Measurements from ENCODE around the gene APBB2. TPM values are rescaled to one million over a fixed set of nuclear protein-coding genes. Genes with fewer than 3 reads are reported as not detected.

APBB2 gene
- polyA plus RNA-seq, 3 donors, result 0.15 to 0.33 TPM; not detected in 1

DNA sequence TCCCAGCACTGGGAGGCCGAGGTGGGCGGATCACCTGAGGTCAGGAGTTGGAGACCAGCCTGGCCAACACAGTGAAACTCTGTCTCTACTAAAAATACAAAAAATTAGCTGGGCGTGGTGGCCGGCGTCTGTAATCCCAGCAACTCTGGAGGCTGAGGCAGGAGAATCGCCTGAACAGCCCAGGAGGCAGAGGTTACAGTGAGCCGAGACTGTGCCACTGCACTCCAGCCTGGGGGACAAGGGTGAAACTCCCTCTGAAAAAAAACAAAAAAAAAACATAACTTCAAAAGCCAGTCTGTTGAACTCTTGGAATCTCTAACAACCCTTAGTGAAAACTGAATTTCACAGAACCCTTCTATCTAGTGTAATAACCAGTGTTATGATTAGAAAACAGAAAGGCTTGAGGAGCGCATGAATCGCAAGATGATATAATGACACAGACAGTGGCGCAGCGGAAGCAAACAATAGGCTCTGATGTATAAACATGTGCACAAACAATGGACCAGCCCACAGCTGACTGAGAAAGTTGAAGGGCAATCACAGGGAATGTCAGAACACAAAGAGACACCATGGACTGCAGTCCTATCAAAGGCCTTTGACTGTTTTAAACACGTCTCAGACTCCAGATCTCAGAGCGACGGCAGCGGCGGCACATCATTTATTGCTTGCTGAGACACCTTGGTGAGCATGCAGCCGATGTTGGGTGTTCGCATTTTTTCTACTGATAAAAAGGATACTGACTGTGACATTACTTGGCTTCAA, 383.0 kb downstream of the APBB2 start:
- H3K36me3 Mint-ChIP-seq, result peaks cover 0 to 20% of the 10 kb centered on the region in 2 donors
- no peaks in the 10 kb centered on the region for H3K79me2 ChIP-seq (ENCODE audit: insufficient read depth, low read length)
- peaks cover 0 to 3% (median 2%) of the 10 kb centered on the region in 3 donors for H3K27me3 Mint-ChIP-seq (ENCODE audit: low read depth in 3 of 3)
- no peak overlapping the region for H3K4me3 Mint-ChIP-seq
- H3K9ac ChIP-seq (ENCODE audit: insufficient read depth, low read length, poor library complexity, severe bottlenecking), result no peak overlapping the region
- DNase-seq, result no peak
- H3K4me1 Mint-ChIP-seq, result peaks cover 14% of the 10 kb centered on the region
- TF ChIP-seq CTCF (IDR thresholded peaks at IDR 0.05), result no peak
- no peaks in the 10 kb centered on the region for H4K20me1 ChIP-seq (ENCODE audit: insufficient read depth, low read length)
- no peak overlapping the region for H3K27ac ChIP-seq (ENCODE audit: low read depth in 1 of 2, low read length in 2 of 2)
- H2AFZ ChIP-seq (ENCODE audit: insufficient read depth, low read depth, low read length, poor library complexity, severe bottlenecking), result no peak overlapping the region
- H3K9me3 ChIP-seq (replicated peaks in 1 of 2; ENCODE audit: control insufficient read depth in 1 of 2, insufficient read depth in 1 of 2, low read length in 2 of 2), result no peaks in the 10 kb centered on the region
- intact Hi-C loops (cut with micrococcal nuclease), result no loop called here
- H3K4me2 ChIP-seq (replicated peaks; ENCODE audit: extremely low read depth, low read length, poor library complexity, severe bottlenecking), result no peak overlapping the region
- H3K4me3 ChIP-seq (replicated peaks in 1 of 3; ENCODE audit: low read depth in 2 of 3, low read length in 3 of 3), result no peak overlapping the region
- peaks cover 9 to 12% of the 10 kb centered on the region in 2 donors for H3K4me1 ChIP-seq (ENCODE audit: control insufficient read depth in 1 of 2, insufficient read depth in 2 of 2, low read length in 2 of 2)
- no peak overlapping the region for H3K27ac Mint-ChIP-seq
- peaks cover 0 to 3% (median 0%) of the 10 kb centered on the region in 7 donors for H3K9me3 Mint-ChIP-seq
- H3K36me3 ChIP-seq (replicated peaks in 1 of 2; ENCODE audit: control insufficient read depth in 1 of 2, insufficient read depth in 2 of 2, low read length in 2 of 2), result no peaks in the 10 kb centered on the region
- H3K27me3 ChIP-seq (ENCODE audit: control insufficient read depth in 2 of 2, insufficient read depth in 2 of 2, low read length in 2 of 2), result no peaks in the 10 kb centered on the region
- WGBS (ENCODE audit: insufficient coverage), result over 99% methylated on average over 17 of the region's 18 CpGs

GRCh38 chr4:40829586-40829985, 384.8 kb downstream of the APBB2 start:
- Histone ChIP-seq H3K9me3 (replicated peaks in 1 of 2; ENCODE audit: control insufficient read depth in 1 of 2, insufficient read depth in 1 of 2, low read length in 2 of 2) (no peaks in the 10 kb centered on the region), H3K4me1 (ENCODE audit: control insufficient read depth in 1 of 2, insufficient read depth in 2 of 2, low read length in 2 of 2) (peaks cover 9 to 12% of the 10 kb centered on the region in 2 donors), H3K27ac (ENCODE audit: low read depth in 1 of 2, low read length in 2 of 2) (no peak overlapping the region), H3K27me3 (ENCODE audit: control insufficient read depth in 2 of 2, insufficient read depth in 2 of 2, low read length in 2 of 2) (no peaks in the 10 kb centered on the region), H3K4me2 (replicated peaks; ENCODE audit: extremely low read depth, low read length, poor library complexity, severe bottlenecking) (peak overlapping the region; percentile 26), H4K20me1 (ENCODE audit: insufficient read depth, low read length) (no peaks in the 10 kb centered on the region), H3K9ac (ENCODE audit: insufficient read depth, low read length, poor library complexity, severe bottlenecking) (no peak overlapping the region), H3K36me3 (replicated peaks in 1 of 2; ENCODE audit: control insufficient read depth in 1 of 2, insufficient read depth in 2 of 2, low read length in 2 of 2) (no peaks in the 10 kb centered on the region), H2AFZ (ENCODE audit: insufficient read depth, low read depth, low read length, poor library complexity, severe bottlenecking) (peak overlapping the region; percentile 46), H3K4me3 (replicated peaks in 1 of 3; ENCODE audit: low read depth in 2 of 3, low read length in 3 of 3) (no peak overlapping the region), H3K79me2 (ENCODE audit: insufficient read depth, low read length) (no peaks in the 10 kb centered on the region)
- peaks cover 0 to 3% (median 0%) of the 10 kb centered on the region in 7 donors for H3K9me3 Mint-ChIP-seq
- H3K27me3 Mint-ChIP-seq (ENCODE audit: low read depth in 3 of 3), result peaks cover 0 to 2% (median under 1%) of the 10 kb centered on the region in 3 donors
- peaks cover 14% of the 10 kb centered on the region for H3K4me1 Mint-ChIP-seq
- peak; percentile 43 to 64 (median 51) for DNase-seq
- H3K36me3 Mint-ChIP-seq, result peaks cover 0 to 19% of the 10 kb centered on the region in 2 donors
- 17% methylated on average over 1 of the region's 4 CpGs for WGBS (ENCODE audit: insufficient coverage)
- intact Hi-C loops (cut with micrococcal nuclease), result no loop called here
- TF ChIP-seq CTCF (IDR thresholded peaks at IDR 0.05), result no peak
- H3K27ac Mint-ChIP-seq, result peak overlapping the region in 6 of 7 donors; percentile 3 to 79 (median 51)
- peak overlapping the region in 1 of 2 donors; percentile 59 for H3K4me3 Mint-ChIP-seq
